A204.1 (cell line): ENCODE measurements around the gene ZNF324B.
"Not testable (repeated sequence)": the region's sequence is repeated elsewhere in the genome, so short reads cannot be mapped to it uniquely, and the experiment has no call there.

Source experiments
- FAIRE-seq: peaks from 2 replicates; lab custom pipeline; 2012; peaks lifted over from hg19 to GRCh38; lab: Jason Lieb, UNC

ZNF324B gene

DNA sequence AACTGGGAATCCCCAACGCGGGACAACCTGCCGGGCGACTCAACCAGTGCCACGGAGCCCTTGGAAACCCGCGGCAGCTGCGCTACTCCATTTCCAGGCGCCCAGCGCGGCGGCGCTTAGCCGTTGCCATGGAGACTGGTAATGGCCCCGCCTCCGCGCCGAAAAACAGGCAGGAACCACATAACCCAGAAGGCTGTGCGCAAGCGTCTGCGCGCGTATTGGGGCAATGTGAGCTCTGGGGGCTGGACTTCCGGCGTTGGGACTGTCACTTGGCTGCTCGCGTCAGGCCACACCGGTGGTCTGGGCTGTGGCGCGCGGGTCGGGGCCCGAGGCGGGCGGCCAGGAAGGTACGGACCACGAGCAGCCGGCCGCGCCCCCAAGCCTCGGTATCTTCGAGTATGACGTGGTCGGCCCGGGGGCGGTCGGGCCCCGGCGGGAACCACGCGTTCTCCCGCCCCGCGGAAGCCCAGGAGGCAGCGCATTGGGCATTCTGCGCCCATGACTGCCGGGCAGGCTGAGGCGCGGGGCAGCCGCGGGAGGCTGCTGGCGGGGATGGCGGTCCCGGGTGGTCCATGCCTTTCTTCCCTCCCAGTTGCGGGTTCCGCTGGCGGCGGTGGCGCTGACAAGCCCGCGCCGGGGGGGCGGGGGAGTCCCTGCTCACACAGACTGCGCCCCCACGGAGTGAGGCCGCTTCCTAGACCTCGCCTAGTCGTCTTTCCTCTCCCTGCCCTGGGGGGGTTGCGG, at the start of gene ZNF324B:
TSS of gene ZNF324B (plus strand) at position 265 of the 744 bp plus-strand sequence. CDS start 2,080 bp downstream, outside the sequence.
- peak; percentile 68 for FAIRE-seq

DNA sequence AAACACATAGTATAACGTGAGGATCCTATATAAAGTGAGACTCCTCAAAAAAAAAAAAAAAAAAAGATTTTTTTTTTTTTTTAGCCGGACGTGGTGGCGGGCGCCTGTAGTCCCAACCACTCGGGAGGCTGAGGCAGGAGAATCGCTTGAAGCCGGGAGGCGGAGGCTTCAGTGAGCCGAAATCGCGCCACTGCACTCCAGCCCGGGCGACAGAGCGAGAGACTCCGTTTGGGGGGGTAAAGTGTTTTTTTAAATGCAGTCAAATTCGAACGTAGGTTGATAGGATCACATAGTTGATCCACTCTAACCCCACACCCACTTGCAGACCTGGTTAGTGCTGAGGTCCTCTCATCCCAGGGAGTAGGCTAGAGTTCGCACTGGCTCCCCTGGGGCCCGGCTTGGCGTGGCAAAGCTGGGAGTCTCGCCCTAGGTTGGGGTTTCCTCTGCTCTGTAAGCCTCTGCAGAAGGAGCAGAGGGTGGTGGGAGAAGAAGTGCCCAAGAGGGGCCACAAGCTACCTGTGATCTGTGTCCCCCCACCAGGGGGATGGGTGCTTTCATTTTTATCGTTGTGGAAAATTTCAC, 49.5 kb upstream of the ZNF324B start:
- no peak for FAIRE-seq

DNA sequence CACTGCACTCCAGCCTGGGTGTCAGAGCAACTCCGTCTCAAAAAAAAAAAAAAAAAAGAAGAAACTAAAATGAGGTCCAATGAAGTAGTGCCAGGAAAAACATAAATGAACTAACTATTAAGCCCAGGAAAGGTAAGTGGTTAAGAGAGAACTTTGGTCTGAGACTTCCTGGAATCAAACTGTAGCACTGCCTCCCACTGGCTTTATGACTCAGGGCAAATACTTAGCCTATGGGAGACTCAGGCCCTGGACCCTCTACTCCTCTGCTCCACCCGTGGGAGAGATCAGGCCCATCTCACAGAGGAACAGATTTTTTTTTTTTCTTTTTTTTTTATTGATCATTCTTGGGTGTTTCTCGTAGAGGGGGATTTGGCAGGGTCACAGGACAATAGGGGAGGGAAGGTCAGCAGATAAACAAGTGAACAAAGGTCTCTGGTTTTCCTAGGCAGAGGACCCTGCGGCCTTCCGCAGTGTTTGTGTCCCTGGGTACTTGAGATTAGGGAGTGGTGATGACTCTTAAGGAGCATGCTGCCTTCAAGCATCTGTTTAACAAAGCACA, 47.4 kb upstream of the ZNF324B start:
- FAIRE-seq = not testable (repeated sequence)

- FAIRE-seq = no peak
These were observed 44.4 kb upstream of the ZNF324B start for GRCh38 chr19:58406818-58407657.

DNA sequence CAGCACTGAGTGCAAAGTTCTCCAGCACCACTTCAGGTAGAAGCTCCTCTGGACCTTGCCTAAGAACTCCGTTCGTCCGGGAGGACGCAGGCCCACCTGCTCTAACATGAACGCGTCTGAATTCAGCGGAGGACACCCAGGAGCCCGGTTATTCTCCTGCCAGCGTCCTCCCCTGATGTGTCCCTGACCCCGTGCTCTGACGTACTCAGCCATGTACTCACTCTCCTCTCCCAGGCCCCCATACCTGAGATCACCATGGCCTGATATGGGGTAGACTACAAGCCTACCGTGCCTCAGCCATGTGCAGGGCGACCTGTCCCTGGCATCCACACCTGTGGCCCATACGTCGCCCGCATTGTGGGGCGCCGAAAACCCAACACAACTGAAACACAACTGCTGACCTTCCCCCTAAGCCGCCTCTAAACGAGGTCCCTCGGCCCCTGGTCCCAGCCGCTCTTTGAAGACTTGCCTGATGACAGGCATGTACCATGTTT, 43.7 kb upstream of the ZNF324B start:
- FAIRE-seq = no peak

- FAIRE-seq = no peak
These were observed 43.0 kb upstream of the ZNF324B start, which contains the start of gene ZNF584 for GRCh38 chr19:58408152-58409009. Gene ZNF584, plus strand, starts transcription at chr19:58408649. Its CDS starts 499 bp downstream, at chr19:58409148.

GRCh38 chr19:58409010-58409790, 42.2 kb upstream of the ZNF324B start:
- FAIRE-seq = no peak

DNA sequence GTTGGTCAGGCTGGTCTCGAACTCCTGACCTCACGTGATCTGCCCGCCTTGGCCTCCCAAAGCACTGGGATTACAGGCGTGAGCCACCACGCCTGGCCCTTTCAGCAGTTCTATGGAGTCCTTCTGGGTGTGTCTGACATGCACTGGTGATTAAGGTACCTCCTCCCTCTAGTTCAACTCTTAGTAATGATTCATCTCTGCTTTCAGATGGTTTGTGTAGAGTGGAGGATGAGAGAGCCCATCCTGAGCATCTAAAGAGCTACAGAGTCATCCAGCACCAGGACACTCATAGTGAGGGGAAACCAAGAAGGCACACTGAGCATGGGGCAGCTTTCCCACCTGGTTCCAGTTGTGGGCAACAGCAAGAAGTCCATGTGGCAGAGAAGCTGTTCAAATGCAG, 34.8 kb upstream of the ZNF324B start:
- FAIRE-seq = no peak

- FAIRE-seq = no peak
These were observed 34.4 kb upstream of the ZNF324B start for GRCh38 chr19:58417071-58417470.

DNA sequence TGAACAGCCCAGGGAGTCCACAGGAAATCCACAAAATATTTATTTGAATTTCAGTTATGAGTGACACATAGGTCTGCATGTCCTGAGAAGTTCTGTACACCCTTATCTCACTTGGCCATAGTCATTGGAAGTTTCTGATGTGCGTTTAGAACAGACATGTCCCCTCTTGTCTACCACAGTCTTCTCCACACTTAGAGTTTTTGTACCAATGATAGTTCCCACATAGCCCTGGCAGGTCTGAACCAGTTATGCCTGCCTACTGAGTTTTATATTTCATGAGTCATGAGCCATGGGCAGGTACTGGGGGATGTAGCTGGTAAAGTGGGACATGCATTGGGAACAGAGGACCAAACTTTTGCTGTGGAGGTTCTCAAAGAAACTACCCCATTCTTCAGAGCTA, 22.8 kb upstream of the ZNF324B start:
- FAIRE-seq = no peak

DNA sequence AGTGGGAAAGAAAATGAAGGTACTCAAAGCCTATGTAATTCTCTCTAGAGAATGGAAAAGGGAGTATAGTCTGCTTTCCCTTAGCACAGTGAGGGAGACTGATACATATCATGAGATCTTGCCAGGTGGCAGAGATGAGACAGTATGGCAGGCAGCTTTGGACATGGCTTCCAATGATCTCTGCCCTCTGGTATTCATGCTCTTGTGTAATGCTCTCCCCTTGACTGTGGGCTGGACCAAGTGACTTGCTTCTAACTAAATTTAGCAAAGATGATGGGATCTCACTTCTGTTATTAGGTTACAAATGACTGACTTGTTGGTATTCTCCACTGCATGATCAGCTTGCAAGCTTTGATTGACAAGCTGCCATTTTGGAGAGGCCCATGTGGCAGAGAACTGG, 21.7 kb upstream of the ZNF324B start:
- no peak for FAIRE-seq

GRCh38 chr19:58434217-58434616, 17.2 kb upstream of the ZNF324B start:
- FAIRE-seq = no peak

DNA sequence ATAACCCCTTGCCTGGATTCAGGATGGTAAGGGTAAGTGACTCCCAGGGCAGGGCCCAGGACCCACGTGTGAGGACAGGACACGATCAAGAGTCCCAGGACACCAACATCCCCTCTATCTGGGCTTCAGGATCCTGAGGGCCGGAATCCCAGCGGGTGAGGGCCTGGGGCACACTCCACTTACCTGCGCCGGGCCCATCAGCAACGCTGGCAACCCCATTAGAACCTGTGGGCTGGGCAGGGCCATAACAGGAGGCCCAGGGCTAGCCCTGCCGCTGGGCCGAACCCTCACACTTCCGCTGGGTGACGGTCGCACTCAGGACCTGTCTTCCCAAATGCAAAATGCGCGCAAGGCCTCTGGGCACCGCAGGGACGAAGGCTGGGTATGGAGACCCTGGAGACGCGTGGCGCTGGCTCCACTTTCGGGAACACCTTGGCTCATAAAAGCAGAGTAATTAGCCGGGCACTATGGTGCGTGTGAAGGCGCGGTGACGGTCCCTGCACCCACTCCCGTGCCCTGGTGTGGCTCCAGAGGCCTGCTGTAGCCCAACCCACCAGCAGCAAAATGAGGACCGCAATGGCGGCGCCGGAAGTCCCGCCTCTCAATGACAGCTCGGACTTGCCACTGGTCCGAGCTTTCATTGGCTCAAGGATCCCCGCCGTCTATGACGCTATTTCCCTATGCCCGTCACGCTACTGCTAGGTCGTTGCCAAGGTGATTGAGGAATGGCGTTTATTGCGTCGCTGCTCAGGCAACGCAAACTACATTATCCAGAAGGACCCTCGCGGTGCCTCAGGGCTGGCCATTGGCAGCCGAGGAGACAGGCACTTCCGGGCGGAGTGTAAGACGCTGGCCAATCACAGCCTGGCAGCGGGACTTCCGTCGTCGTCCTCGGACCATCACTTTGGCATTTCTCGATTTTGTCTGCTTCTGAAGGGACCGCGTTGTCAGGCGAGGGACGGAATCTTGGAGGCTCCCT, 11.6 kb upstream of the ZNF324B start, which contains the start of gene ZNF132:
TSS of gene ZNF132 (minus strand) at position 578 of the 979 bp plus-strand sequence. CDS start at position 246, 332 bp downstream.
- FAIRE-seq = no peak

- FAIRE-seq = no peak
These were observed 10.9 kb upstream of the ZNF324B start for GRCh38 chr19:58440556-58440955.

- not testable (repeated sequence) for FAIRE-seq
These were observed 8.4 kb upstream of the ZNF324B start for GRCh38 chr19:58442986-58443385.

DNA sequence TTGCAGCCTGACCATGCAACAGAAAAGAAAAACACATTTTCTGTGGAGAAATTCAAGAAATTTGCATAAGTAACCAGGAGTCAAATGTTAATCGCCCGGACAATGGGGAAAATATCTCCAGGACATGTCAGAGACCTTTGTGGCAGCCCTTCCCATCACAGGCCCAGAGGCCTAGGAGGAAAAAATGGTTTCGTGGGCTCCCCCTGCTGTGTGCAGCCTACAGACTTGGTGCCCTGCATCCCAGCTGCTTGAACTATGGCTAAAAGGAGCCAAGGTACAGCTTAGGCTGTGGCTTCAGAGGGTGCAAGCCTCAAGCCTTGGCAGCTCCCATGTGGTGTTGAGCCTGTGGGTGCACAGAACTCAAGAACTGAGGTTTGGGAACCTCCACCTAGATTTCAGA, 2.6 kb upstream of the ZNF324B start:
- FAIRE-seq = not testable (repeated sequence)

DNA sequence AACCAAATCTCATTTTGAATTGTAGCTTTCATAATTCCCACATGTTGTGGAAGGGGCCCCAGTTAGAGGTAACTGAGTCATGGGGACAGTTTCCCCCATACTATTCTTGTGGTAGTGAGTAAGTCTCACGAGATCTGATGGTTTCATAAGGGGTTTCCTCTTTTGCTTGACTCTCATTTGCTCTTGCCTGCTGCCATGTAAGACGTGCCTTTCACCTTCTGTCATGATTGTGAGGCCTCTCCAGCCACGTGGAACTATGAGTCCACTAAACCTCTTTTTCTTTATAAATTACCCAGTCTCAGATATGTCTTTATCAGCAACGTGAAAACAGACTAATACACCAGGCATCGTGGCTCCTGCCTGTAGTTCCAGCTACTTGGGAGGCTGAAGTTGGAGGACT, 1.4 kb upstream of the ZNF324B start:
- FAIRE-seq = not testable (repeated sequence)

- no peak for FAIRE-seq
These were observed 515 bp upstream of the ZNF324B start for GRCh38 chr19:58450856-58451357.

DNA sequence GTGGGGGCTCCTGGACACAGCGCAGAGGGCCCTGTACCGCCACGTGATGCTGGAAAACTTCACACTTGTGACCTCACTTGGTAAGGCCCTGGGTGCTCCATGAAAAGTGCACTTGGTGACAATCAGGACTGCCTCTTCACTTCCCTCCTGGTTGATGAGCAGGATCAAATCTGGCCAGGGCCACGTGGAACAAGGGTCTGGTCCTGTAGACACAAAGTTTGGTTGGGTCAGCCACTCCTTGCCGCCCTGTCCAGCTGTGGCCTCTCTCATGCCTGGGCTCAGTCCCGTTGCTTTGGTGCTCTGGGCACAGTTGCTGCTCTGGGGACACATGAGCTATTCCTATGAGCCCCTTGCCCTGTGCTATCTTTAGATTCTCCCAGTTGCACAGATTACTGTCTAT, 2.3 kb downstream of the ZNF324B start:
- FAIRE-seq = no peak
